T-helper 1 cell (primary cell): ENCODE results near the gene EGFR.
"Not testable (repeated sequence)": the region's sequence is repeated elsewhere in the genome, so short reads cannot be mapped to it uniquely, and the experiment has no call there.

Experiments
- DNase-seq, 5 donors: peaks; one replicate each; pipeline ENCODE4 v3.0.0-alpha.2; 2012 to 2020

EGFR gene

GRCh38 chr7:55013851-55014250, 5.0 kb upstream of the EGFR start:
- no peak for DNase-seq

GRCh38 chr7:55016061-55016745, 2.6 kb upstream of the EGFR start:
- DNase-seq: no peak

- no peak for DNase-seq
Measured at GRCh38 chr7:55016746-55017090, 2.1 kb upstream of the EGFR start.

GRCh38 chr7:55017841-55018240, 976 bp upstream of the EGFR start:
- no peak for DNase-seq

- no peak for DNase-seq
Measured at GRCh38 chr7:55019191-55019690, 424 bp downstream of the EGFR start.

- DNase-seq: no peak
Measured at GRCh38 chr7:55019691-55020465, 1.1 kb downstream of the EGFR start.

GRCh38 chr7:55020466-55020871, 1.7 kb downstream of the EGFR start:
- DNase-seq: no peak

- no peak for DNase-seq
Measured at GRCh38 chr7:55021053-55021452, 2.2 kb downstream of the EGFR start.

GRCh38 chr7:55022002-55022985, 3.5 kb downstream of the EGFR start:
- DNase-seq: no peak

GRCh38 chr7:55023841-55024505, 5.2 kb downstream of the EGFR start:
- no peak for DNase-seq

- DNase-seq: no peak
Measured at GRCh38 chr7:55024776-55025175, 6.0 kb downstream of the EGFR start.

GRCh38 chr7:55026086-55026790, 7.4 kb downstream of the EGFR start:
- DNase-seq: no peak

GRCh38 chr7:55026867-55027490, 8.2 kb downstream of the EGFR start:
- no peak for DNase-seq

GRCh38 chr7:55028011-55028410, 9.2 kb downstream of the EGFR start:
- no peak for DNase-seq

- DNase-seq: no peak
Measured at GRCh38 chr7:55030314-55030713, 11.5 kb downstream of the EGFR start.

GRCh38 chr7:55031075-55031474, 12.3 kb downstream of the EGFR start:
- no peak for DNase-seq

GRCh38 chr7:55032069-55032699, 13.4 kb downstream of the EGFR start:
- DNase-seq: no peak

GRCh38 chr7:55033236-55033846, 14.5 kb downstream of the EGFR start:
- DNase-seq: no peak

GRCh38 chr7:55034776-55035175, 16.0 kb downstream of the EGFR start:
- DNase-seq: no peak

GRCh38 chr7:55035410-55035809, 16.6 kb downstream of the EGFR start:
- DNase-seq: not testable (repeated sequence)
